ENCODE measurements around the gene KRT35. TPM values are rescaled to one million over a fixed set of nuclear protein-coding genes. Genes with fewer than 3 reads are reported as not detected.

Gene KRT35
- total and polyA plus RNA-seq, 12 donors: not detected

DNA sequence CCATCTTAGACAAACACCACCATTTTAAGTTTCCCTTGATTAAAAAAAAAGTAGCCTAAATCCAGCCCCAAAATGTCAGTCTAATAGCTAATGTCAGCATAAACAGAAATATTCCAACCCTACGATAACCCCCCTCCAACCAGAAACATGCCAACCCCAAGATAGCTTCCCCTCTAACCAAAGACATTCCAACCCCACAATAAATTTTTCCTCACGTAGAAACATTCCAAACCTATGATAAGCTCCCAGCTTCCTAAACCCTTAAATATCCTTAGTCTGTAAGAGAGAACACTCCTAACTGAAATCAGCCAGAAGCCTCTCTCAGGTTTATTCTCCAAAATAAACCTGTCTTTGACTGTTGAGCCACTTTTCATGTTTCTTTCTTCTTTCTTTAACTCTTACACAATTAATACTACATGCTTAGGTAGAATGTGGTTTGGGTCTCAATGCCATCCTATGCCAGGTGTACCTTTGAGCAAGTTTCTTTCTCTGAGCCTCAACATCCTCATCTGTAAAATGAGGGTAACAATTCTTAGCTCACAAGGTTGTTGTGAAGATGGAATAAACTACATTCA lies 29.7 kb downstream of the KRT35 start:
- Histone ChIP-seq H3K27ac (no peak overlapping the region), H3K27me3 (no peaks in the 10 kb centered on the region), H3K36me3 (replicated peaks in 1 of 2) (no peaks in the 10 kb centered on the region), H3K4me3 (no peak overlapping the region), H3K4me1 (replicated peaks in 1 of 2) (peaks cover 0 to 5% of the 10 kb centered on the region in 2 donors), H3K9me3 (replicated peaks in 1 of 3) (no peaks in the 10 kb centered on the region)
- intact Hi-C loops (cut with DNase I): no loop called here
- WGBS, 4 donors: 59 to 73% (median 72%) methylated on average over 2 of the region's 2 CpGs
- DNase-seq: no peak
- TF ChIP-seq POLR2A (IDR thresholded peaks at IDR 0.05) (no peak), CTCF (IDR thresholded peaks at IDR 0.05) (no peak)

GRCh38 chr17:41449008-41449407 lies 31.9 kb downstream of the KRT35 start:
- DNase-seq: no peak
- H3K27me3 ChIP-seq: no peaks in the 10 kb centered on the region
- WGBS, 4 donors: 77 to 100% (median 87%) methylated on average over 1 to 6 of the region's 6 CpGs
- TF ChIP-seq POLR2A (IDR thresholded peaks at IDR 0.05) (no peak), CTCF (IDR thresholded peaks at IDR 0.05) (no peak)
- intact Hi-C loops (cut with DNase I): no loop called here
- H3K9me3 ChIP-seq (replicated peaks in 1 of 3): no peaks in the 10 kb centered on the region
- peaks cover 0 to 5% of the 10 kb centered on the region in 2 donors for H3K4me1 ChIP-seq (replicated peaks in 1 of 2)
- H3K36me3 ChIP-seq (replicated peaks in 1 of 2): no peaks in the 10 kb centered on the region
- H3K27ac ChIP-seq: no peak overlapping the region
- no peak overlapping the region for H3K4me3 ChIP-seq

GRCh38 chr17:41448506-41448905 lies 32.4 kb downstream of the KRT35 start:
- whole genome bisulfite sequencing, 4 donors: 38 to 64% (median 50%) methylated on average over 2 of the region's 2 CpGs; no CpG with 5 or more reads in 1 of the 4 donors
- H3K27ac ChIP-seq: no peak overlapping the region
- peak in 1 of 7 donors; percentile 19 for DNase-seq
- intact Hi-C loops (cut with DNase I): no loop called here
- H3K4me3 ChIP-seq: no peak overlapping the region
- H3K36me3 ChIP-seq (replicated peaks in 1 of 2): no peaks in the 10 kb centered on the region
- H3K9me3 ChIP-seq (replicated peaks in 1 of 3): no peaks in the 10 kb centered on the region
- H3K27me3 ChIP-seq: no peaks in the 10 kb centered on the region
- peaks cover 0 to 5% of the 10 kb centered on the region in 2 donors for H3K4me1 ChIP-seq (replicated peaks in 1 of 2)
- TF ChIP-seq CTCF (IDR thresholded peaks at IDR 0.05): no peak
- no peak for TF ChIP-seq POLR2A (IDR thresholded peaks at IDR 0.05)

GRCh38 chr17:41446806-41447205 lies 34.1 kb downstream of the KRT35 start:
- intact Hi-C loops (cut with DNase I): no loop called here
- H3K9me3 ChIP-seq (replicated peaks in 1 of 3): no peaks in the 10 kb centered on the region
- H3K27me3 ChIP-seq: no peaks in the 10 kb centered on the region
- no peak overlapping the region for H3K4me3 ChIP-seq
- no peaks in the 10 kb centered on the region for H3K36me3 ChIP-seq (replicated peaks in 1 of 2)
- TF ChIP-seq POLR2A (IDR thresholded peaks at IDR 0.05) (no peak), CTCF (IDR thresholded peaks at IDR 0.05) (no peak)
- DNase-seq: no peak
- 11 to 53% (median 31%) methylated on average over 2 of the region's 2 CpGs for WGBS, 4 donors
- no peak overlapping the region for H3K27ac ChIP-seq
- H3K4me1 ChIP-seq (replicated peaks in 1 of 2): peaks cover 0 to 5% of the 10 kb centered on the region in 2 donors
